ENCODE results near the gene RBP5.

DNA sequence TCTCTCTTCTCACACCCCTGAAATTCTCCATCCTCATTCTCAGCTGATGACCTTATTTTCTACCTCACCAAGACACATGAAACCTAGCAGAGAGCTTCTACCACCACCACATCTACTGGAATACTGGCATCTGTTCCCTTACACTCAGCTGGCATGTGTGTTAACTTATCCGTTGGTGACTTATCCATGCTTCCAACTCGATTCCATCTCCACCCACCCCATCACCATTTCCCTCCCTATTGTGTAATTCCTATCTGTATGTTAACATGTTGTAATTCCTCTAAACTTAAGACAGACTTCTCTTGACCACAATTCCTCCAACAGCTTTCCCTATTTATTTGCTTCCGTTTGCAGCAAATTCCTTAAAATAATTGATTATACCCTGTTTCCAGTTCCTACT, 52.8 kb downstream of the RBP5 start:
- TF ChIP-seq, protein P1, sequence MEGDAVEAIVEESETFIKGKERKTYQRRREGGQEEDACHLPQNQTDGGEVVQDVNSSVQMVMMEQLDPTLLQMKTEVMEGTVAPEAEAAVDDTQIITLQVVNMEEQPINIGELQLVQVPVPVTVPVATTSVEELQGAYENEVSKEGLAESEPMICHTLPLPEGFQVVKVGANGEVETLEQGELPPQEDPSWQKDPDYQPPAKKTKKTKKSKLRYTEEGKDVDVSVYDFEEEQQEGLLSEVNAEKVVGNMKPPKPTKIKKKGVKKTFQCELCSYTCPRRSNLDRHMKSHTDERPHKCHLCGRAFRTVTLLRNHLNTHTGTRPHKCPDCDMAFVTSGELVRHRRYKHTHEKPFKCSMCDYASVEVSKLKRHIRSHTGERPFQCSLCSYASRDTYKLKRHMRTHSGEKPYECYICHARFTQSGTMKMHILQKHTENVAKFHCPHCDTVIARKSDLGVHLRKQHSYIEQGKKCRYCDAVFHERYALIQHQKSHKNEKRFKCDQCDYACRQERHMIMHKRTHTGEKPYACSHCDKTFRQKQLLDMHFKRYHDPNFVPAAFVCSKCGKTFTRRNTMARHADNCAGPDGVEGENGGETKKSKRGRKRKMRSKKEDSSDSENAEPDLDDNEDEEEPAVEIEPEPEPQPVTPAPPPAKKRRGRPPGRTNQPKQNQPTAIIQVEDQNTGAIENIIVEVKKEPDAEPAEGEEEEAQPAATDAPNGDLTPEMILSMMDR (IDR thresholded peaks at IDR 0.05; ENCODE audit: low read depth, low read length) = no peak
- TF ChIP-seq EZH2phosphoT487 (IDR thresholded peaks at IDR 0.05; ENCODE audit: low read depth) = no peak
